Astrocyte (in vitro differentiated cells and primary cell): ENCODE measurements around the gene ATXN1. TPM values are rescaled to one million over a fixed set of nuclear protein-coding genes. Genes with fewer than 3 reads are reported as not detected.
"Not testable (repeated sequence)": the region's sequence is repeated elsewhere in the genome, so short reads cannot be mapped to it uniquely, and the experiment has no call there.

Experiments
- DNase-seq: peaks from one replicate; pipeline ENCODE4 v3.0.0-alpha.2; 2010; ENCODE audit warnings: low read depth
- FAIRE-seq: peaks from 2 replicates; lab custom pipeline; 2011; peaks lifted over from hg19 to GRCh38; lab: Jason Lieb, UNC
- H2AFZ ChIP-seq: 2 replicates; pipeline ENCODE4 v1.6.0; 2012; ENCODE audit warnings: low read depth, low read length, inconsistent platforms
- H3K27ac ChIP-seq: 2 replicates; pipeline ENCODE4 v1.5.1; 2011; ENCODE audit warnings: low read depth, low read length, inconsistent platforms
- H3K27me3 ChIP-seq: 2 replicates; pipeline ENCODE4 v1.6.0; 2011; ENCODE audit warnings: low read length, inconsistent platforms; ENCODE audit not compliant: insufficient read depth
- H3K36me3 ChIP-seq: 2 replicates; pipeline ENCODE4 v1.5.1; 2011; ENCODE audit warnings: low read length, inconsistent platforms; ENCODE audit not compliant: insufficient read depth
- H3K4me1 ChIP-seq: 2 replicates; pipeline ENCODE4 v1.5.1; 2011; ENCODE audit warnings: low read length, inconsistent platforms; ENCODE audit not compliant: insufficient read depth
- H3K4me2 ChIP-seq: 2 replicates; pipeline ENCODE4 v1.6.0; 2012; ENCODE audit warnings: low read length, inconsistent platforms
- H3K4me3 ChIP-seq: 2 replicates; pipeline ENCODE4 v1.5.1; 2011; ENCODE audit warnings: low read depth, mild to moderate bottlenecking, low read length, inconsistent platforms; ENCODE audit not compliant: insufficient read depth
- H3K79me2 ChIP-seq: 2 replicates; pipeline ENCODE4 v1.6.0; 2012; ENCODE audit warnings: mild to moderate bottlenecking, low read length, inconsistent platforms; ENCODE audit not compliant: insufficient read depth
- H3K9ac ChIP-seq: 2 replicates; pipeline ENCODE4 v1.6.0; 2012; ENCODE audit warnings: mild to moderate bottlenecking, low read length, inconsistent platforms
- H3K9me3 ChIP-seq: 2 replicates; pipeline ENCODE4 v1.5.1; 2012; ENCODE audit warnings: low read depth, mild to moderate bottlenecking, low read length, inconsistent platforms; ENCODE audit not compliant: insufficient read depth
- H4K20me1 ChIP-seq: 2 replicates; pipeline ENCODE4 v1.6.0; 2012; ENCODE audit warnings: low read length, inconsistent platforms; ENCODE audit not compliant: insufficient read depth
- H3K27ac Mint-ChIP-seq: one replicate; pipeline ENCODE4 v1.8.0; 2021; ENCODE audit warnings: mild to moderate bottlenecking, mixed read lengths; ENCODE audit not compliant: unreplicated experiment
- H3K27me3 Mint-ChIP-seq: one replicate; pipeline ENCODE4 v1.8.0; 2021; ENCODE audit warnings: low read depth, mixed read lengths; ENCODE audit not compliant: unreplicated experiment
- H3K36me3 Mint-ChIP-seq: one replicate; pipeline ENCODE4 v1.8.0; 2021; ENCODE audit warnings: low read depth, mixed read lengths; ENCODE audit not compliant: unreplicated experiment
- H3K4me1 Mint-ChIP-seq: one replicate; pipeline ENCODE4 v1.8.0; 2021; ENCODE audit warnings: low read depth, mixed read lengths; ENCODE audit not compliant: unreplicated experiment
- H3K4me3 Mint-ChIP-seq: one replicate; pipeline ENCODE4 v1.8.0; 2021; ENCODE audit warnings: mild to moderate bottlenecking, moderate library complexity, mixed read lengths; ENCODE audit not compliant: unreplicated experiment
- H3K9me3 Mint-ChIP-seq: one replicate; pipeline ENCODE4 v1.8.0; 2021; ENCODE audit warnings: mild to moderate bottlenecking, mixed read lengths; ENCODE audit not compliant: unreplicated experiment
- CTCF ChIP-seq: IDR thresholded peaks from 2 replicates; pipeline ENCODE4 v1.5.1; 2011; ENCODE audit warnings: low read depth, mild to moderate bottlenecking, inconsistent platforms, low read length, moderate library complexity; ENCODE audit not compliant: insufficient read depth
- EZH2 ChIP-seq: IDR thresholded peaks from 2 replicates; pipeline ENCODE4 v1.6.1; 2012; ENCODE audit warnings: mild to moderate bottlenecking, low read length, inconsistent platforms; ENCODE audit not compliant: insufficient read depth
- total RNA-seq: library from RNA; stranded (reverse); gene quantifications from 2 replicates; pipeline ENCODE4 v1.2.1, GENCODE V29; 2021

ATXN1 gene
- total RNA-seq, 1 donor from 2014 or later: 70.9 TPM

- FAIRE-seq (no peak), DNase-seq (no peak)
- Histone ChIP-seq H4K20me1 (peaks cover 23% of the 10 kb centered on the region), H3K4me1 (peaks cover 4% of the 10 kb centered on the region), H3K36me3 (no peaks in the 10 kb centered on the region), H3K4me3 (no peak overlapping the region), H2AFZ (no peak overlapping the region), H3K9ac (no peak overlapping the region), H3K9me3 (no peaks in the 10 kb centered on the region), H3K4me2 (no peak overlapping the region), H3K27me3 (no peaks in the 10 kb centered on the region), H3K27ac (no peak overlapping the region), H3K79me2 (peaks cover 19% of the 10 kb centered on the region)
- no peaks in the 10 kb centered on the region for H3K27me3 Mint-ChIP-seq
- no peak overlapping the region for H3K27ac Mint-ChIP-seq
- H3K9me3 Mint-ChIP-seq: peaks cover 2% of the 10 kb centered on the region
- peaks cover 22% of the 10 kb centered on the region for H3K4me1 Mint-ChIP-seq
- peaks cover 30% of the 10 kb centered on the region for H3K36me3 Mint-ChIP-seq
- no peak overlapping the region for H3K4me3 Mint-ChIP-seq
- no peak for TF ChIP-seq EZH2
- no peak for TF ChIP-seq CTCF
Measured at GRCh38 chr6:16630026-16630643, 131.1 kb downstream of the ATXN1 start.

GRCh38 chr6:16628580-16628979, 132.7 kb downstream of the ATXN1 start:
- H3K4me2 ChIP-seq, H3K4me3 Mint-ChIP-seq, H2AFZ ChIP-seq, H3K27me3 Mint-ChIP-seq, H3K4me1 ChIP-seq, H3K4me3 ChIP-seq, FAIRE-seq, H3K9me3 Mint-ChIP-seq, H3K27ac ChIP-seq, H3K9ac ChIP-seq, H3K9me3 ChIP-seq, H3K27me3 ChIP-seq, H3K36me3 ChIP-seq, DNase-seq, H3K27ac Mint-ChIP-seq: not testable (repeated sequence)
- Mint-ChIP-seq H3K4me1 (peaks cover 20% of the 10 kb centered on the region), H3K36me3 (peaks cover 30% of the 10 kb centered on the region)
- H3K79me2 ChIP-seq: peaks cover 10% of the 10 kb centered on the region
- H4K20me1 ChIP-seq: peaks cover 26% of the 10 kb centered on the region

- Histone ChIP-seq H3K4me2 (no peak overlapping the region), H3K27ac (no peak overlapping the region), H3K9ac (no peak overlapping the region), H3K4me1 (peaks cover 4% of the 10 kb centered on the region), H2AFZ (no peak overlapping the region), H4K20me1 (peaks cover 30% of the 10 kb centered on the region), H3K79me2 (peaks cover 16% of the 10 kb centered on the region), H3K36me3 (no peaks in the 10 kb centered on the region), H3K27me3 (no peaks in the 10 kb centered on the region), H3K4me3 (no peak overlapping the region), H3K9me3 (no peaks in the 10 kb centered on the region)
- peaks cover 2% of the 10 kb centered on the region for H3K9me3 Mint-ChIP-seq
- no peak for FAIRE-seq
- DNase-seq: no peak
- peaks cover 26% of the 10 kb centered on the region for H3K4me1 Mint-ChIP-seq
- no peak overlapping the region for H3K4me3 Mint-ChIP-seq
- no peaks in the 10 kb centered on the region for H3K27me3 Mint-ChIP-seq
- H3K36me3 Mint-ChIP-seq: peaks cover 25% of the 10 kb centered on the region
- TF ChIP-seq EZH2 (no peak), CTCF (no peak)
- H3K27ac Mint-ChIP-seq: no peak overlapping the region
Measured at GRCh38 chr6:16626650-16627049, 134.6 kb downstream of the ATXN1 start.
